Activated CD8-positive, alpha-beta memory T cell treated with anti-CD3 and anti-CD28 coated beads, Interleukin-2, amount 50 U/mL, for 24 hours (primary cell): Measurements from ENCODE around the gene KHDRBS1.
"Not testable (repeated sequence)": the region's sequence is repeated elsewhere in the genome, so short reads cannot be mapped to it uniquely, and the experiment has no call there.

ENCODE experiments used
- DNase-seq: peaks from one replicate; pipeline ENCODE4 v3.0.0-alpha.2; 2020; ENCODE audit errors: extremely low read depth

KHDRBS1 gene

GRCh38 chr1:32013386-32014198, at the start of gene KHDRBS1:
Gene KHDRBS1, plus strand, starts transcription at chr1:32013868. Its CDS starts 128 bp downstream, at chr1:32013996.
- peak; percentile 96 for DNase-seq

GRCh38 chr1:31970873-31971272, 42.8 kb upstream of the KHDRBS1 start:
- no peak for DNase-seq

GRCh38 chr1:31976401-31976800, 37.3 kb upstream of the KHDRBS1 start:
- DNase-seq, result no peak

- no peak for DNase-seq
Observed at GRCh38 chr1:31977385-31978131, 36.1 kb upstream of the KHDRBS1 start.

GRCh38 chr1:31978843-31979400, 34.7 kb upstream of the KHDRBS1 start:
- no peak for DNase-seq

- DNase-seq, result no peak
Observed at GRCh38 chr1:31980835-31981455, 32.7 kb upstream of the KHDRBS1 start.

GRCh38 chr1:31981456-31981839, 32.2 kb upstream of the KHDRBS1 start:
- DNase-seq, result no peak

GRCh38 chr1:31981972-31982371, 31.7 kb upstream of the KHDRBS1 start:
- DNase-seq, result no peak

- no peak for DNase-seq
Observed at GRCh38 chr1:31984419-31985347, 29.0 kb upstream of the KHDRBS1 start.

GRCh38 chr1:31985430-31985829, 28.2 kb upstream of the KHDRBS1 start:
- no peak for DNase-seq

- no peak for DNase-seq
Observed at GRCh38 chr1:31987135-31987619, 26.5 kb upstream of the KHDRBS1 start.

- no peak for DNase-seq
Observed at GRCh38 chr1:31989964-31990363, 23.7 kb upstream of the KHDRBS1 start.

GRCh38 chr1:31991182-31991581, 22.5 kb upstream of the KHDRBS1 start:
- DNase-seq, result no peak

GRCh38 chr1:31995263-31995662, 18.4 kb upstream of the KHDRBS1 start:
- DNase-seq, result no peak

GRCh38 chr1:31996121-31996520, 17.5 kb upstream of the KHDRBS1 start:
- not testable (repeated sequence) for DNase-seq

- DNase-seq, result no peak
Observed at GRCh38 chr1:32001863-32002262, 11.8 kb upstream of the KHDRBS1 start.

GRCh38 chr1:32002285-32002684, 11.4 kb upstream of the KHDRBS1 start:
- not testable (repeated sequence) for DNase-seq

- DNase-seq, result no peak
Observed at GRCh38 chr1:32005522-32005921, 8.1 kb upstream of the KHDRBS1 start.

GRCh38 chr1:32007591-32007940, 6.1 kb upstream of the KHDRBS1 start:
- no peak for DNase-seq

- DNase-seq, result no peak
Observed at GRCh38 chr1:32010246-32010645, 3.4 kb upstream of the KHDRBS1 start.
